NCI-H2196 (cell line): ENCODE data around the gene GNB2.
"Not testable (repeated sequence)": the region's sequence is repeated elsewhere in the genome, so short reads cannot be mapped to it uniquely, and the experiment has no call there.

Experiments
- DNase-seq: peaks from one replicate; lab custom pipeline; 2025; ENCODE audit not compliant: unreplicated experiment; lab: John Stamatoyannopoulos, UW

The GNB2 gene

GRCh38 chr7:100662194-100662776 is 11.3 kb upstream of the GNB2 start:
- peak; percentile 15 for DNase-seq

- no peak for DNase-seq
Measured at GRCh38 chr7:100665168-100665726, 8.3 kb upstream of the GNB2 start.

GRCh38 chr7:100667331-100668068 is 6.0 kb upstream of the GNB2 start:
- no peak for DNase-seq

GRCh38 chr7:100668069-100668449 is 5.5 kb upstream of the GNB2 start:
- DNase-seq, result no peak

- not testable (repeated sequence) for DNase-seq
Measured at GRCh38 chr7:100669106-100669505, 4.4 kb upstream of the GNB2 start.

- DNase-seq, result no peak
Measured at GRCh38 chr7:100670074-100670473, 3.5 kb upstream of the GNB2 start.

- no peak for DNase-seq
Measured at GRCh38 chr7:100671353-100672327, 1.9 kb upstream of the GNB2 start.

GRCh38 chr7:100673942-100674410 is 436 bp downstream of the GNB2 start:
- no peak for DNase-seq

- DNase-seq, result no peak
Measured at GRCh38 chr7:100674411-100675104, 1.0 kb downstream of the GNB2 start.

- DNase-seq, result no peak
Measured at GRCh38 chr7:100675105-100675451, 1.5 kb downstream of the GNB2 start.

GRCh38 chr7:100675581-100676350 is 2.2 kb downstream of the GNB2 start:
- peak; percentile 58 for DNase-seq

- no peak for DNase-seq
Measured at GRCh38 chr7:100676501-100677306, 3.2 kb downstream of the GNB2 start.

GRCh38 chr7:100677308-100678267 is 4.0 kb downstream of the GNB2 start:
- no peak for DNase-seq

GRCh38 chr7:100678291-100678984 is 4.9 kb downstream of the GNB2 start:
- DNase-seq, result no peak

- no peak for DNase-seq
Measured at GRCh38 chr7:100679129-100679926, 5.8 kb downstream of the GNB2 start.

GRCh38 chr7:100679927-100680575 is 6.5 kb downstream of the GNB2 start:
- DNase-seq, result no peak
